22Rv1 (cell line): ENCODE measurements around the gene CXCL3.

ENCODE experiments used
- H3K27ac ChIP-seq: fragments of 450-650 bp; 2 replicates; pipeline ENCODE4 v1.5.1; 2017
- CTCF ChIP-seq: fragments of 450-650 bp; IDR thresholded peaks from 2 replicates; pipeline ENCODE4 v1.5.1; 2017; ENCODE audit warnings: mild to moderate bottlenecking
- ZFX ChIP-seq: fragments of 450-650 bp; IDR thresholded peaks from 2 replicates; pipeline ENCODE4 v1.6.1; 2017; ENCODE audit warnings: antibody characterized with exemption, borderline replicate concordance

CXCL3 gene

DNA sequence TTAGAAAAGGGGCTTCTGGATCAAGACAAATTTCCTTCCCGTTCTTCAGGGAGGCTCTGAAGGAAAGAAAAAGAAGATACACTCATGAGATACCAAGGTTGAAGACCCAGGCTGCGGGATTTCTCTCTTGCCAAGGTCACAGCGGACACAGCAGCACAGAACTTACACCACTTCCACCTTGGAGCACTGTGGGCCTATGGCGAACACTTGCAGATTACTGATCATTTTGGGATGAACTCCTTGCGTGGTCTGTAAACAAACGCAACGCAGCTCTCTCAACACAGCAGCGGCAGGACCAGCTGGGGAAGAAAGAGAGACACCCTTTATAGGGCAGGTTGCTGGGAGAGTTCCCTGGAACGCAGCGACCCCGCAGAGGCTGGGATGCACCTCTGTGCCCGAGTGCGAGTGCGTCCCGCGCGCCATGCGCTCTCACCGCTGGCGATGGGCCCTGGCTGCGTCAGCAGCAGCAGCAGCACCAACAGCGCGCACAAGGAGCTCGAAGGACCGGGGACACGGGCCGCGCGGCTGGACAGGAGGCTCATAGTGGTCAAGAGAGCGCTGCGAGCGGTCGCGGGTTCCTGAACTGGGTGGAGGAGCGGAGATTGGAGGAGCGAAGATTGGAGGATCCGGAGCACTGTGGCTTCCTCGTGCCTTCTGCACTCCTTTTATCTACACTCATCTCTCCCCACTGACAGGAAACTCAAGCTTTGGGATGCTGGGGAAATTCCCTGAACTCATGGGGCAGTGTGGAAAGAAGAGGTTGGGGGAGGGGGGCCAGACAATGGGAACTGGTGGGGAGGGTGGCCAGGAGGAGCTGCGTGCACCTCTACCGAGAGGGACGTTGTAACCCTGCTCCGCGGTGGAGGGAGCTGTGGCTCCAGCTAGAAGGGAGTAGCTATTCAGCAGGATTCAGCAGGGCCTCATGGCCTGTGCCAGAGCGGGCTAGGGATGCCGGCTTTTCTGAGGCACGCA lies 40.2 kb downstream of the CXCL3 start, which contains the start of gene CXCL5:
Gene CXCL5 (minus strand): TSS at position 638 of the 972 bp plus-strand sequence. CDS start 96 bp downstream, at position 542.
- TF ChIP-seq ZFX (no peak), CTCF (no peak)
- no peak within 1 kb of the TSS for H3K27ac ChIP-seq

DNA sequence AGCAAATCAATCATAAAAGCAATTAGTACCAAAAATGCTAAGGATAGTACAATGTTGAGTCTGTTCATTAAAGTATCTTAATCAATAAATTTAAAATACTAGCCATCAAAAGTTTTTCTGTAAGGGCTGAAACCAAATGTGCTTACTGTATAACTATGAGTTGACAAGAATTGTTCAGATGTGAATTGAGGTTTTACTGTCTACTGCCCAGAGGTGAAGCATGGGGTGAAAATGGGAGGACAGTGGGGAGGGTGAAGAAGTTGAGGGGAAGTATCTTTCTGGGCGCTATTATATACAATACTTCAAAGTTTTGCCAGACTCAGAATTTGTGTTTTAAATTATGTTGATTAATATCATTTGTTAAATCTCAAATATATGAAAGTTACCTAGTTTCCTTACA lies 46.4 kb downstream of the CXCL3 start:
- TF ChIP-seq ZFX (no peak), CTCF (no peak)
- no peak overlapping the region for H3K27ac ChIP-seq

DNA sequence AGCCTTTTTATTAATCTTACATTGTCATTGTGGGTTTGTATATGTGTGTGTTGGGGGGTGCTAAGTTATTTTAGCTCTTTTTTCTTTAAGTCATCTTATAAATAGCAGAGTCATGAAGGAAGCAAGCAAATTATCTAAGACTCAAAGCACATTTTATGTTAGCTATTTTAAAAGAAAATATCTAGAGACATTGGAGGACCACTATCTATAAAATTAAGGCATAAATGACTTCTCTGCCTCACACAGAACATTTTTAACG lies 46.8 kb downstream of the CXCL3 start:
- no peak for TF ChIP-seq CTCF
- no peak for TF ChIP-seq ZFX

DNA sequence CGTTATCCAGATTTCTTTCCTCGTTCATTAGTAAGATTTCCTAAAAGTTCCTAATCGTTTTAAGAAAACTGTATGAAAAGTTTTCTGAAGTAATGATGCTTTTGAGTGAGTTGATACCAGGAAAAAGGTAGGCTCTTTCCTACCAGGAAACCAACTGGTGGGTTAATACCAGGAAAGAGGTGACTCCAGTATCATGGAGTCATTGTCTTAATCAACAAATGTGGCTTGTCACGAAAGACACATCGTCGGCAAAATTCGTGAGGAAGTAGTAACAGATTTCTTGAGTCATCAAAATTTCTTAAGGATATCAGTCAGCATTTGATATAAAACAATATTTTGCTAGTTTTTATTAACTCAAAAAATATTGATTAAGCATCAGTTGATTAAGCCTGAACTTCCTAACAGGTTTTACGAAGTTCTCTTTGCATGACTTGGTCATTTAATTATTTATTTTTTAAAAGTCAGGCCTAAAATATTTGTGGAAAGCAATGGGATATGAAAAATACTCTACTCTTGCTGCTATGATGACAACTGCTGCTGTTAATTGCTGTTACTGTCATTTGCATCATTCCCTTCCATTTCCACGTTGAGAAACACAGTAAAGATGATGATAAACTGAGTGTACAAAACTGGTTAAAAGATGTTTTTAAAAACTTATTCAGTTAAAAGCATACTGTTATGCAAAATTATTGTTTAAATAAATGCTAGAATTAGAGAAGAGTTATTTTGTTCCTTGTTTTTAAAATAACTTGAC lies 47.3 kb downstream of the CXCL3 start:
- H3K27ac ChIP-seq, result no peak overlapping the region

More for the DNA sequence above, 46.8 kb downstream of the CXCL3 start:
- no peak overlapping the region for H3K27ac ChIP-seq

GRCh38 chr4:73989928-73990327 lies 48.6 kb downstream of the CXCL3 start:
- TF ChIP-seq ZFX, result no peak
- TF ChIP-seq CTCF, result no peak

More for the DNA sequence above, 47.3 kb downstream of the CXCL3 start:
- TF ChIP-seq CTCF, result no peak
- TF ChIP-seq ZFX, result no peak

DNA sequence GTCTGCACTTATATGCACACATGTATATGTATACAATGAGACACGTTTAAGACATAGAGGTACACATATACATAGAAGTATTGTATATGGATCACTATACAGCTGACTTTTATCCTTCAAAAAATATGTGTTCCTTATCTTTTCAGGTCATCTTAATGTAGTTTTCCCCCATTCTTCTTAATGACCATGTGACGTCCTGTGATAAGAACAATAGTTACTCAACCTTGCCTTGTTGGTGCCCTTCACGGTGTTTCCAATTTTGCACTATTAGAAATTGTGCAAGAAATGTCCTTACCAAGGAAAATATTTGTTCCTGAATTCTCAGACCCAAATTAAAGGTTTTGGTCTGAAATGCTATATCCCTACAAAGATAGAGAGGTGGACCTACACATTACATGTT lies 49.5 kb downstream of the CXCL3 start:
- TF ChIP-seq CTCF (no peak), ZFX (no peak)
- H3K27ac ChIP-seq, result no peak overlapping the region

More at GRCh38 chr4:73989928-73990327, 48.6 kb downstream of the CXCL3 start:
- no peak overlapping the region for H3K27ac ChIP-seq

GRCh38 chr4:73988061-73988460 lies 50.4 kb downstream of the CXCL3 start, which contains the start of gene PPBP:
PPBP (minus strand) TSS chr4:73988190; CDS start chr4:73988103, 87 bp downstream.
- no peak within 1 kb of the TSS for H3K27ac ChIP-seq
- TF ChIP-seq ZFX (no peak), CTCF (no peak)
